GM19023 (cell line): ENCODE measurements around the gene BMP2.

Experiments used
- ATAC-seq: cut with Tn5 transposase; IDR thresholded peaks from one replicate; pipeline ENCODE4 v1.9.1; 2021; ENCODE audit warnings: mild to moderate bottlenecking, moderate library complexity; ENCODE audit not compliant: unreplicated experiment

BMP2 gene

DNA sequence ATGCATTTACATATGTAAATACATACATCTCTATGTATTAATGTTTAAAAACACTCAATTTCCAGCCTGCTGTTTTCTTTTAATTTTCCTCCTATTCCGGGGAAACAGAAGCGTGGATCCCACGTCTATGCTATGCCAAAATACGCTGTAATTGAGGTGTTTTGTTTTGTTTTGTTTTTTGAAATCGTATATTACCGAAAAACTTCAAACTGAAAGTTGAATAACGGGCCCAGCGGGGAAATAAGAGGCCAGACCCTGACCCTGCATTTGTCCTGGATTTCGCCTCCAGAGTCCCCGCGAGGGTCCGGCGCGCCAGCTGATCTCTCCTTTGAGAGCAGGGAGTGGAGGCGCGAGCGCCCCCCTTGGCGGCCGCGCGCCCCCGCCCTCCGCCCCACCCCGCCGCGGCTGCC lies 355 bp upstream of the BMP2 start:
- no peak for ATAC-seq

DNA sequence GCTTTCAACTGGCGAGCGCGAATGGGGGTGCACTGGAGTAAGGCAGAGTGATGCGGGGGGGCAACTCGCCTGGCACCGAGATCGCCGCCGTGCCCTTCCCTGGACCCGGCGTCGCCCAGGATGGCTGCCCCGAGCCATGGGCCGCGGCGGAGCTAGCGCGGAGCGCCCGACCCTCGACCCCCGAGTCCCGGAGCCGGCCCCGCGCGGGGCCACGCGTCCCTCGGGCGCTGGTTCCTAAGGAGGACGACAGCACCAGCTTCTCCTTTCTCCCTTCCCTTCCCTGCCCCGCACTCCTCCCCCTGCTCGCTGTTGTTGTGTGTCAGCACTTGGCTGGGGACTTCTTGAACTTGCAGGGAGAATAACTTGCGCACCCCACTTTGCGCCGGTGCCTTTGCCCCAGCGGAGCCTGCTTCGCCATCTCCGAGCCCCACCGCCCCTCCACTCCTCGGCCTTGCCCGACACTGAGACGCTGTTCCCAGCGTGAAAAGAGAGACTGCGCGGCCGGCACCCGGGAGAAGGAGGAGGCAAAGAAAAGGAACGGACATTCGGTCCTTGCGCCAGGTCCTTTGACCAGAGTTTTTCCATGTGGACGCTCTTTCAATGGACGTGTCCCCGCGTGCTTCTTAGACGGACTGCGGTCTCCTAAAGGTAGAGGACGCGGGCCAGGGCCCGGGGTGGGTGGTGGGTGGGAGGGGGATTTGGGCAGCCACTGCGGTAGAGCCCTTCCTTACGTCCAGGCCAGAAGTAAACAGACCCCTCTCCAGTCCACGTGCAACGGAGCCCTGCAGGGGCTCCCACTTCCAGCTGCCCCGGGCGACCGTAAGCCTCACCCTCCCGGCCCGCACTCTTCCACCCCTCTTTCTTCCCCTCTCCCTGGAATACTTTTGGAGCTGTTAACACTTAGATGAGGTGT lies 998 bp downstream of the BMP2 start:
- ATAC-seq, result no peak

DNA sequence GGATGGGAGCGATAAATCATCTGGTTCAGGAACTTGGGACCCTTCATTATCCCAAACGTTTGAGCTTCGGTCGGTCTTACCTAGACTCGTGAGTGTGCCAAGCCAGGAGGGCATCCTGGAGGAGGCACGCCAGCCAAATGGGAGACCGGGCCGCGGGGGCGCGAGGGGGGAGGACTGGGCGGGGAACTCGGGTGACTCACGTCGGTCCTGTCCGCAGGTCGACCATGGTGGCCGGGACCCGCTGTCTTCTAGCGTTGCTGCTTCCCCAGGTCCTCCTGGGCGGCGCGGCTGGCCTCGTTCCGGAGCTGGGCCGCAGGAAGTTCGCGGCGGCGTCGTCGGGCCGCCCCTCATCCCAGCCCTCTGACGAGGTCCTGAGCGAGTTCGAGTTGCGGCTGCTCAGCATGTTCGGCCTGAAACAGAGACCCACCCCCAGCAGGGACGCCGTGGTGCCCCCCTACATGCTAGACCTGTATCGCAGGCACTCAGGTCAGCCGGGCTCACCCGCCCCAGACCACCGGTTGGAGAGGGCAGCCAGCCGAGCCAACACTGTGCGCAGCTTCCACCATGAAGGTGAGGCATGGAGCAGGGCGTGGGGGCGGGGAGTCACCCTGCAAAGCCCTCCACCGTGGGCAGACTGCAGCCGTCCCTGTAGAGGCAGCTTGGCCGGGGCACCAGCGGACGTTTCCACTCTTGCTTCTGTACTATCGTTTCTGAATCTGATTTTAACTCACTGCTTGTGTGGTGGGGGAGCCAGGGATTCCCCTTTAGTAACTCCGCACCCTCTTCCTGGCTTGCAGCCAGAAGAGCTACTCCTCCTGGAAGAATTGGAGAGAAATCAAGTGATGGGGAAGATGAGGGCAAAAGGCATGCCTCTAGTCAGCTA lies 2.7 kb downstream of the BMP2 start:
- ATAC-seq, result no peak

DNA sequence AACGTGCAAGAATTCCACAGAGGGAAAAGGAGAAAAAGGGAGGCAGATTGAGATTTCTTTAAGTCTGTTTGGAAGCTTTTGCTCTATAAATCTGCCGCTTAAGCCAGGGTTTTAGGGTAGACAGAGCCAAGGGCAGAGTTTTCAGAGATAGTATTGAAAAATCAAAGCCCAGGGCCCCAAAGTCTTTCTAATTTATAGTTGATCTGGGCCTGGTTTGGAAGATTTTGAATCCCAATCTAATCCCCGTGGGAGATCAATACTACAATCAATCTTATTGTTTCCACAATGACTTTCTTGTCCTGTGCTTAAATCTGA lies 3.3 kb downstream of the BMP2 start:
- ATAC-seq, result no peak

DNA sequence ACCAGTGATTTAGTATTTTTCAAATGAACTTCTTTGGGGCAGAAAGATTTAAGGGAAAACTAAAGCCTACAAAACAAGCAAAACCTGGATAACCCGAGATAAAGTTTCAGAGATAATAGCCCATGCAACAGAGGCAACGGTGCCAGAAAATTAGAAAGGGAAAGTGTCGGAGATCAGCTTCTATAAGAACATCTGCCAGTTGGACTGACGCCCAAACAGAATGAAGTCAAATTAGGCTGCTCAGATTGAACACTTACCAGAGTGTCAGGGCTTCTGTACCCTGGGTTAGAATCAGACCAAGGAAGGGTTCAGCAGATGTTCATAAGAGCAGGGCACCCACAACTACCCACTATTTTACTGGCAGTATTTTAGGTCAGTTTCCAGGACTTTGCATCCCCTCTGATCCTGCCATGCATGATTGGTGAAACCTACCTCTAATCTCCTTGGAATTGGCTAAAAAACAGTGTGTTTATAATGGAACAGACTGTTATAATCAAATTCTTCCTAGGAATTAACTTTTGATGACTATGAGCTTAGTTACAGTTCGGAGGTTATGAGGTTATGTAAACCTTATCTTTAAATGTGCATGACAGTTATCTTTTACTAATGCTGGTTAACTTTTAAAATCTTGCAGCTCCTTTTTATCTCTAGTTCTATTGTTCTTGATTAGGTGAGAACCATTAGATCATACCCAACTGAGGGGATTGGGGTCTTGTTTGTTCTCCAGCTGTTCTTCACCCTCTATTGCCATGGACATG lies 13.1 kb downstream of the BMP2 start:
- no peak for ATAC-seq

DNA sequence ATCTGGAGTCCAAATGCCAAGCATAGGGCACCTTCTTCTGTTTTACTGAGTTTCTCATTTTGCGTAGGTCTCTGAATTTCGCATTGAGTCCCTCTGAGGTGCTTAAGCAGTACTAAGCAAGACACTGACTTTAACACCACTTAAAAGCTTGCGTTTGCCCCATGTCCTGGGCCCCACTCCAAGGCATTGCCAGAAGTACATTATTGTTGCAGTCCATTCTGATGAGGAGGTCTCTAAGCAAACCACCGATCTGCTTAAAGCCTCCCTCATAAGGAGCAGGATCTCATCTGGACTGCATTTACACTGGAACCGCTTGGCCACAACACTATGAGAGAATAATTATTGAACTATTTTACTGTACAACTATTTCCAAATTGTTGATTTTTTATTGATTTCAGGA lies 16.3 kb downstream of the BMP2 start:
- no peak for ATAC-seq

DNA sequence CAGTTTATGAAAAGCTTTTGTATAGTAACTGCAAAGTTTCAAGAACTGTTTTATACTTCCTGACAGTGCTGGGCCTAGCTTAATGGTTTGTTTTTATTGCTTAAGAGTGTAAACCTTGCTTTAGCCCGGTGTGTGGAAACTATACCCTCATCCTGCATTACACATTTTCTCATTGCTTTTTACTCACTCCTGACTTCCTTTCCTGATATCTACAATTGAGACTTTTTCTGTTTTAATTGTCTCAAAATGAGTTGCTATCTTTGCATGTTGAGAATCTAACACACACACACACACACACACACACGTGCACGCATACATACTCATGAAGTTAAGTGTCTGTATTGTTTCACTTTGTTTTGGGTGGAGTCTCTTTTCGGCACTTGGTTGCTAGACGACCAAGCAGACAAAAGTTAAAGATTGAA lies 16.7 kb downstream of the BMP2 start:
- ATAC-seq, result no peak

DNA sequence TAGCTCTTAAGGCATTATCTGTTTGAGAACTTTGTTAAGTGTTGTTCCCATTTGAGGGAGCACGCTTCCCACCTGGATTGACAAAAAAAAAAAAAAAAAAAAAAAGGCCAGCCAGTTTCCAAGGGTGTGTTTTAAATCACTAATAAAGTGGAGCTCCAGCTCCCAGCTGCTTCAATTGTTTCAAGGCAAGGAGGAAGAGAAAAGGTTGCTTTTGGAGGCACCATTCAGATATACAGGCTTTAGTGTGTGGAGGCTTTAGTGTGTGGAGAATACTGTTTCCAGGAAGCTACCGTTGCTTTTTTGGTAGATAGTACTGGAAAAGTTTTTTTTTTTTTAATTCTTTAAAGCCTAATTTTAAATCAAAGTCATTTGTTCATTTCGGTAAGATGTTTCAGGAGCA lies 17.3 kb downstream of the BMP2 start:
- ATAC-seq, result no peak

DNA sequence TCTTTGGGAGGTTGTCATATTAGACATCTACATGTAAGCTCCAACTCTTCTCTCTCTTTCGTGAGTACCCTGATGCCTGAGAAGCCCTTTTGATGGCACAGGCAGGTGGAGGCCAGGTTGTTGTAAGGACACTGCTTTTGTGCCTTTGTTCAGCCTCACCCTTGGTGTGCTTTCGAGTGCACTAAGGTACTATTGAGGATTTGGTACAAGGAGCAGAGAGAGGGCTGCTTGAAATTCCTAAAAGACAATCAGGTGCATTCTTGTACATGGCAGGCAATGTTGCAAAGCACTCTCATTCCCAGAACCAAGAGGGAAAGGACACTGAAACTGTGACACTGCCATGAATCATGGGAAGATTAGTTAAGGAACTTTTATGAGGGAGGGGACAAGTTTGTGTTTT lies 19.1 kb downstream of the BMP2 start:
- ATAC-seq, result no peak

DNA sequence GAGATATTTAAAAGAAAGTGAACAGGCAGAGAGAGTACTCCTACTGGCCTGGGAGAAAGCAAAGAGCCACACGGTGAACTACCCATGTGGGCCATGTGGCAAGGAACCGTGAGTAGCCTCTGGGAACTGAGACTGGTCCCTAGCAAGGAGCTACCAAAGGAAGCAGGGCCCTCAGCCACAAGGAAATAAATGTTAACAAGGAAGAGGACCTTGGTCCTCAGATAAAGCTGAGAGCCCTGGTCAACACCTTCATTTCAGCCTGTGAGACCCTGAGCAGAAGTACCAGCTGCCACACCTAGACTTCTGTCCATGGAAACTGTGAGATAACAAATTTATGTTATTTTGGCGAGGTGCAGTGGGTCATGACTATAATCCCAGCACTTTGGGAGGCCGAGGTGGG lies 25.3 kb downstream of the BMP2 start:
- ATAC-seq, result no peak

DNA sequence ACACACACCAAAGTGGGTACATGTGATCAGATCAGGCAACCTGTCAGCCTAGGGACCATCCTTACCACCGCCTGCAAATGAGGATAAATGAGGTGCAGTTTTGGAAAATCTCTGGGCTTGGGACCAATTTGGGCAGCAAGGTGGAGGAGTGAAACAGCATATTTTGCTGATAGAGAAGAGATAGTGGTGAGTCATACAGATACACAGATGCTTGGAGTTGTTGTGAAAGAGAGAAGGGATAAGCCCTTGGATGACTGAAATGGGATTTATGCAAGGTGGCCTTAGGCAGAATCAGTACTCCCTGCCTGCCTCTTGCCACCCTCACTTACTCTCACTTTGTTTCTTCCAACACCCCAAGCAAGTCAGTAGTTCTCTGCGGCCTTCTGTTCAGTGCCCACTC lies 34.7 kb downstream of the BMP2 start:
- no peak for ATAC-seq

DNA sequence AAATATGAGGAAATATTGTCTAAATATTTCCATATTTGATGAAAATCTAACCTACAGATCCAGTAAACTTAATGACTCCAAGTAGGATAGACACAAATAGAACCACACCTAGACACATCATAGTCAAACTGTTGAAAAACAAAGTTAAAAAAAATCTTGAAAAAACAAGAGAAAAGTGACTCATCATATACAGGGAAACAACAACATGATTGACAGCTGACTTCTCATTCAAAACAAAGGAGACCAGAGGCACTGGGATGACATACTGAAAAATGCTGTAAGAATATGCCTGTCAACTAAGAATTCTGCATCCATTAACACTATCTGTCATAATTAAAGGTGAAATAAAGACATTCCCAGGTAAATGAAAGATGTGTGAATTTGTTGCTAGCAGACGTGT lies 38.8 kb downstream of the BMP2 start:
- no peak for ATAC-seq

DNA sequence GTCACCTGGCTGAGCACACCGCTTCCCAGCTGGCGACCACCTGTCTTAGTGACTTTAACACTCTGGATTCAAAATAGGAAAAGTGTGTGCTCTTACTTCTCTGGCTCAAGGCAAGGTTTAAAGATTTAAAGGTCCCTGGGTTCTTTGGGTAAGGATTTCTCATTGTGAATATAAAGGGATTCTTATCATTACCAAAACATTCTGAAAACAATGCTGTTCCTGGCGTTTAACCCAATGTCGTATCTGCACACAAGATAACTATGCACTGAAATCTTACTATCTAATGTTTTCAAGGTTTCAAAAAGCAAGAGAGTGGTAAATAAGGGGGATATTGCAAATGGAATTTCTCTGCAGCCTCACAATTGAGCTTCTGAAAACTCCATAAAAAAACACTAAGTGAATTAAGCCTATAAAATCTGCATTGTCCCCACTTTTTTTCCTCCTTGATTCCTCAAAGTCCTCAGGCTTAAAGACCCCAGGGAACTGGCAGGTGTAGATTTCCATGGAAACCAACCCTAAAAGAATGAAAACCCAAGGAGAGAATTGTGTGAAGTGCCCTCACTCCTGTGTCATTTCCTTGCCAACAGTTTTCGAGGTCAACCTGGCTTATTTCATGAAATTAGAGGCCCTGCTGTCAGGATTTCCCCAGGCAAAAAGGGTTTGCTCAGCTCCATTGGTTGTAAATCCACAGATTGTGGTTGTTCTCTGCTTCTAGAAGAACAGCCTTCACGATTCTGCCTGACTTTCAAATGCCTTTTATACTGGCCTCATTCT lies 44.0 kb downstream of the BMP2 start:
- no peak for ATAC-seq

DNA sequence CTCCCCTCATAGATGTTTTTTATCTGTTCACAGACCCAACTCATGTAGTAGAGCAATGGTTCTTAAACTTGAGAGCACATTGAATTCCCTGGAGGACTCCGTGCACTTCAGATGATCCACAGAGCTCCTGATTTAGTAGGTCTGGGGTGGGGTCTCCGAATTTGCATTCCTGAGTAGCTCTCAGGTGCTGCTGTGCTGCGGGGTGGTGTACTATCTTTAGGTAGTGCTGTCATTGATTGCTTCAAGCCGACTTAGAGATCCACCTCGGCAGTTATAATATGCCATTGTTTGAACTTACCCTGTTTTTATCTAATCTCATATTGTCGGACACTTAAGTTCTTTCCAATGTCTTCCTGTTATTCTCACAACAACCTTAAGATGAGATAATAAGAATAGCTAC lies 45.0 kb downstream of the BMP2 start:
- ATAC-seq, result no peak

DNA sequence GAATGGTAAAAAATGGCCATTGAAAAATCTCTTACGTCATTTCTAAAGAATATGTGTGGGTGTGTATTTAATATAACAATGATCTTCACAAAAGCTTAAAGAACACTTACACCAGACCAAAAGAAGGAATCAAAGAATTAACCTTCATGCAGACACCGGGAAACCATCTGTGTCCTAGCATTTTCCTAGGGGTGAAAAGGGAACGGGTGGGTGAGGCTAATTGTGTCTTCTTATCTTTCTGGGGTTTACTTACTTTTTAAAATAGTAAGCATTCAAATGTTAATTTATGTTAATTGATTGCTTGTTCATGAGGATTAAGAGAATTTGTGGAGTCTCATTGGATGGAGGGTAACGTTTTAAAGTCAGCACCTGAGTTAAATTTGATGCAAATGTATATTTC lies 47.5 kb downstream of the BMP2 start:
- no peak for ATAC-seq

DNA sequence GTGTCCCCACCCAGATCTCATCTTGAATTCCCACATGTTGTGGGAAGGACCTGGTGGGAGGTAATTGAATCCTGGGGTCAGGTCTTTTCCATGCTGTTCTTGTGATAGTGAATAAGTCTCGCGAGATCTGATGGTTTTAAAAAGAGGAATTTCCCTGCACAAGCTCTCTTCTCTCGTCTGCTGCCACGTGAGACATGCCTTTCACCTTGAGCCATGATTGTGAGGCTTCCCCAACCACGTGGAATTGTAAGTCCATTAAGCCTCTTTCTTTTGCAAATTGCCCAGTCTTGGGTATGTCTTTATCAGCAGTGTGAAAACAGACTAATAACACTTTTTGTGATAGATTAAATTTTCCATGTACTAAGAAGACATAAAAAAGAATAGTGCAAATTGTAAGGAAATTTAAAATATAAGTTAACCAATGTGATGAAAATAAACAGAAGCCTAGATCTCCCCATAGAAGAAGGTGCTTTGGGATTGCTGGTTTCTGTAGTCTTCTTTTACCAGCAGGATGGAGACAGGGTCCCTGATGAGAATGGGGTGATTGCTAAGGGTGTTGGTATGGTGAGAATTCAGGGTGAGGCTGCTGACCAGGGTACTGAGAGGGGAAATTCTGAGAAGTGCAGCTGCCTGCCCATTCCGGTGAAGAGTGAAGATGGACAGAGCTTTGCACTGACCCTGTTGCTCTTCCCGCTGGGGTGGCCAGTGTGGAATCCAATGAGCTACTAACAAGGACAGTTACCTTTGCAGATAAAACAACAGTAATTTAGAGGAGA lies 50.7 kb downstream of the BMP2 start:
- ATAC-seq, result no peak

DNA sequence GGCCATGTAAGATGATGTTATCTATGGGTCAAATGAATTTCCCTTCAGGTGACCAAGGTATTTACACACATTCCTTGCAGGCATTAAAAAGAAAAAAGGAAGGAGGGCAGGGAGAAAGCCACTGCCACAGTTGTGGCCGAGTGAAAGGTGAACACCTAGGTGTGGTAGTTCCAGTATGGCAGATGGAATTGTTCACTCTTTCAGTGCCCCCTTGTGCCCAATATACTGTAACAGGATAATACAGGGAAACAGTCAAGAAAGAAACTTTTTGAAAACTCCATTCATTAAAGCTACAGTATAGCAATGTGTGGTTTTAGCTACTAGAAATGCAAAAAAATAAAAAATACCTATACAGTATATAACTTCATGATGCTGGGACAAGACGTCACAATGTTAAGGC lies 52.1 kb downstream of the BMP2 start:
- no peak for ATAC-seq

DNA sequence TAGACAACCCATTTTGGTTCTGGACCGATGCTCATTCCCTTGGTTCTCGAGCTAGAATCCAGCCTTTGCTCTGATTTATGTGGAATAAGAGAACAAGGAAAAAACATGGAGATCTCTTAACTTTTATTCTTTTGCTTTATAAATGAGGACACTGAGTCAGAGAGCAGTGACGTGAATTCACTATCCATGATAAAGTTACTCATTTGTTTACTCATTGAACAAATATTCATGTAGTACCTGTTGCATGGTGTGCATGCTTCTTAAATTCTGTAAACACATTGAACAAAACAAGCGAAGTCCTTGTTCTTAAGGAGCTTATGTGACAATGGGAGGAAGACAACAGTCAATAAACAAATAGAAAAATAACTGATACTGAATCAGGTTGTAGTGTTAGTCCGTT lies 56.9 kb downstream of the BMP2 start:
- no peak for ATAC-seq

DNA sequence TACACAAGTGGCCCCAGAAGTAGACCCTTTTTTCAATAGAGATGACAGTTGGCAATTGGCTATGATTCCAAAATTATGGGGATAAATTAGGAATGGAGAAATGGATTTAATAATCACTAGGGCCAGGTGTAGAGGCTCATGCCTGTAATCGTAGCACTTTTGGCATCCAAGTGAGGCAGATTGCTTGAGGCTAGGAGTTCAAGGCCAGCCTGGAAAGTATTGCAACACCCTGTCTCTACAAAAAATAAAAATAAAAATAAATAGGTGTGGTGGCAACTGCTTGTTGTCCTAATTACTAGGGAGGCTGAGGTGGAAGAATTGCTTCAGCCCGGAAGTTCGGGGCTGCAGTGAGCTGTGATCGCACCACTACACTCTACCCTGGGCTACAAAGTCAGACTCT lies 60.0 kb downstream of the BMP2 start:
- ATAC-seq, result no peak
